Coronary artery (tissue), 2 donors: ENCODE measurements around the gene STX19.
"Not testable (repeated sequence)": the region's sequence is repeated elsewhere in the genome, so short reads cannot be mapped to it uniquely, and the experiment has no call there.

Experiments used
- DNase-seq: peaks from one replicate; pipeline ENCODE4 v3.0.0-alpha.2; 2017; ENCODE audit warnings: low spot score
- H3K27ac ChIP-seq, 2 donors: fragments of 200-600 bp; sonication (generic); one replicate each; pipeline ENCODE4 v1.5.1; 2016 to 2019
- H3K4me3 ChIP-seq: fragments of 200-600 bp; sonication (generic); 2 replicates; pipeline ENCODE4 v1.5.1; 2016; ENCODE audit warnings: mild to moderate bottlenecking, moderate library complexity
- TF ChIP-seq, protein P1 (sequence below): fragments of 200-600 bp; sonication (generic); IDR thresholded peaks from one replicate; pipeline ENCODE4 v1.5.1; 2019; ENCODE audit warnings: antibody characterized with exemption

The STX19 gene

GRCh38 chr3:93979850-93980676 is 48.3 kb downstream of the STX19 start, which contains the start of gene ARL13B:
Gene ARL13B (plus strand): TSS chr3:93980155. CDS start chr3:93980424, 269 bp downstream.
- Histone ChIP-seq H3K4me3 (peak within 1 kb of the TSS; percentile 98), H3K27ac (peak within 1 kb of the TSS; percentile 93 to 94)
- TF ChIP-seq, protein P1, sequence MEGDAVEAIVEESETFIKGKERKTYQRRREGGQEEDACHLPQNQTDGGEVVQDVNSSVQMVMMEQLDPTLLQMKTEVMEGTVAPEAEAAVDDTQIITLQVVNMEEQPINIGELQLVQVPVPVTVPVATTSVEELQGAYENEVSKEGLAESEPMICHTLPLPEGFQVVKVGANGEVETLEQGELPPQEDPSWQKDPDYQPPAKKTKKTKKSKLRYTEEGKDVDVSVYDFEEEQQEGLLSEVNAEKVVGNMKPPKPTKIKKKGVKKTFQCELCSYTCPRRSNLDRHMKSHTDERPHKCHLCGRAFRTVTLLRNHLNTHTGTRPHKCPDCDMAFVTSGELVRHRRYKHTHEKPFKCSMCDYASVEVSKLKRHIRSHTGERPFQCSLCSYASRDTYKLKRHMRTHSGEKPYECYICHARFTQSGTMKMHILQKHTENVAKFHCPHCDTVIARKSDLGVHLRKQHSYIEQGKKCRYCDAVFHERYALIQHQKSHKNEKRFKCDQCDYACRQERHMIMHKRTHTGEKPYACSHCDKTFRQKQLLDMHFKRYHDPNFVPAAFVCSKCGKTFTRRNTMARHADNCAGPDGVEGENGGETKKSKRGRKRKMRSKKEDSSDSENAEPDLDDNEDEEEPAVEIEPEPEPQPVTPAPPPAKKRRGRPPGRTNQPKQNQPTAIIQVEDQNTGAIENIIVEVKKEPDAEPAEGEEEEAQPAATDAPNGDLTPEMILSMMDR = no peak
- DNase-seq = peak; percentile 99

GRCh38 chr3:93973131-93974126 is 55.0 kb downstream of the STX19 start, which contains the start of gene PROS1:
Gene PROS1 (minus strand): TSS chr3:93973896. CDS start chr3:93973749, 147 bp downstream.
- peak within 1 kb of the TSS; percentile 73 to 90 for H3K27ac ChIP-seq
- TF ChIP-seq, protein P1 = no peak
- peak; percentile 87 for DNase-seq
- H3K4me3 ChIP-seq = peak within 1 kb of the TSS; percentile 77

DNA sequence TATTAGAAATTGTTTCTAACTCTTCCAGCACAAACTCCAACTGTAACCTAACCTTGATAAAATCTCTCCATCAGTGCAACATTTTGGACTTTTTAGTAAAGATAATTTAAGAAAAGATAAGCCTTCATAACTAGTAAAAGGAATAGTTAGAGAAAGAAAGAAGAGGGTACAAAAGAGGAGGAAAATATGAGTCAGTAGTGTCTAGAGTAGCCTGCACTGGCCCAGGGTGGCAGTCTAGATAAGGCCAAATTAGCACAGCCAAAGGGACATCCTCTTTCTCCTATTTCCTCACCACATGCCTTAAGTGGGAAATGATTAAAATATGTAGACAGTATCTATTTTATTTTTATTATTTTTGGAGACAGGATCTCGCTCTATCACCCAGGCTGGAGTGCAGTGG is 58.4 kb downstream of the STX19 start:
- TF ChIP-seq, protein P1 = no peak
- Histone ChIP-seq H3K4me3 (no peak overlapping the region), H3K27ac (no peak overlapping the region)
- no peak for DNase-seq

- no peak overlapping the region for H3K4me3 ChIP-seq
Observed at GRCh38 chr3:93969443-93969842, 59.0 kb downstream of the STX19 start.

DNA sequence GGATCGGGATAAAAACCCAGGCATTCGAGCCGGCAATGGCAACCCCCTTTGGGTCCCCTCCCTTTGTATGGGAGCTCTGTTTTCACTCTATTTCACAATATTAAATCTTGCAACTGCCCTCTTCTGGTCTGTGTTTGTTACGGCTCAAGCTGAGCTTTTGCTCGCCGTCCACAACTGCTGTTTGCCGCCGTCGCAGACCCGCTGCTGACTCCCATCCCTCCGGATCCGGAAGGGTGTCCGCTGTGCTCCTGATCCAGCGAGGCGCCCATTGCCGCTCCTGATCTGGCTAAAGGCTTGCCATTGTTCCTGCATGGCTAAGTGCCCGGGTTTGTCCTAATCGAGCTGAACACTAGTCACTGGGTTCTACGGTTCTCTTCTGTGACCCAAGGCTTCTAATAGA is 63.3 kb downstream of the STX19 start:
- not testable (repeated sequence) for H3K27ac ChIP-seq, DNase-seq, H3K4me3 ChIP-seq

More at GRCh38 chr3:93969443-93969842, 59.0 kb downstream of the STX19 start:
- DNase-seq = no peak
- no peak overlapping the region for H3K27ac ChIP-seq
- TF ChIP-seq, protein P1 = no peak
